ENCODE data around the gene LRFN2. TPM values are rescaled to one million over a fixed set of nuclear protein-coding genes. Genes with fewer than 3 reads are reported as not detected.

LRFN2 gene
- total and polyA plus RNA-seq, 2 experiments from 2014 or later: 0.29 to 2.5 TPM

GRCh38 chr6:40460380-40460779 lies 126.8 kb downstream of the LRFN2 start (continued):
- no peak for TF ChIP-seq ZNF462 (CRISPR knock-in tag; IDR thresholded peaks at IDR 0.05)

- Histone ChIP-seq H3K9me2 (ENCODE audit: insufficient read depth) (peaks cover 19% of the 10 kb centered on the region), H3K36me3 (ENCODE audit: insufficient read depth) (no peaks in the 10 kb centered on the region; the same call in 1 of the 2 replicates), H3K27me3 (ENCODE audit: insufficient read depth) (no peaks in the 10 kb centered on the region), H3K4me1 (ENCODE audit: insufficient read depth) (no peaks in the 10 kb centered on the region), H3K4me3 (no peak overlapping the region), H2AFZ (no peak overlapping the region), H3F3A (replicated peaks; ENCODE audit: low read depth) (no peaks in the 10 kb centered on the region), H3K4me2 (no peak overlapping the region), H4K20me1 (replicated peaks; ENCODE audit: insufficient read depth) (no peaks in the 10 kb centered on the region), H3K79me2 (replicated peaks; ENCODE audit: insufficient read depth) (no peaks in the 10 kb centered on the region), H3K27ac (ENCODE audit: low read depth) (no peak overlapping the region)
- Mint-ChIP-seq H3K9me3 (peaks cover 5% of the 10 kb centered on the region; the same call in 1 of the 3 replicates), H3K4me1 (no peaks in the 10 kb centered on the region), H3K4me3 (no peak overlapping the region), H3K36me3 (ENCODE audit: low read depth) (no peaks in the 10 kb centered on the region; the same call in 1 of the 3 replicates), H3K27ac (no peak overlapping the region), H3K27me3 (ENCODE audit: insufficient read depth, low read depth, poor library complexity) (peaks cover 4% of the 10 kb centered on the region)
- no peak for DNase-seq (ENCODE audit: low spot score)
- no peak for ATAC-seq
- no peak for TF ChIP-seq REST (IDR thresholded peaks at IDR 0.05; ENCODE audit: unreplicated experiment)
- no peak for TF ChIP-seq ZNF114 (CRISPR knock-in tag; IDR thresholded peaks at IDR 0.05)
- TF ChIP-seq JUNB (IDR thresholded peaks at IDR 0.05; ENCODE audit: unreplicated experiment): no peak
- no peak for TF ChIP-seq POLR2AphosphoS5 (IDR thresholded peaks at IDR 0.05; ENCODE audit: low read depth)
- TF ChIP-seq EZH2phosphoT487 (IDR thresholded peaks at IDR 0.05; ENCODE audit: unreplicated experiment): no peak
- TF ChIP-seq CTCF (conservative IDR thresholded peaks at IDR 0.05; ENCODE audit: low read depth in 2 of 2): no peak
- TF ChIP-seq ZNF331 (CRISPR knock-in tag; IDR thresholded peaks at IDR 0.05; ENCODE audit: low read depth): no peak
- no peak for TF ChIP-seq CREB1 (CRISPR knock-in tag; IDR thresholded peaks at IDR 0.05; ENCODE audit: low read depth)
These were observed 129.9 kb downstream of the LRFN2 start for GRCh38 chr6:40457261-40457660.

Data from GM23338 (cell line).